AG09319 (cell line): ENCODE data around the gene SPRING1.
"Not testable (repeated sequence)": the region's sequence is repeated elsewhere in the genome, so short reads cannot be mapped to it uniquely, and the experiment has no call there.

Source experiments
- DNase-seq: peaks from one replicate; pipeline ENCODE4 v3.0.0-alpha.2; 2010; ENCODE audit warnings: low read depth; ENCODE audit errors: extremely low read depth
- CTCF ChIP-seq: IDR thresholded peaks from 2 replicates; pipeline ENCODE4 v1.5.1; 2011; ENCODE audit warnings: low read depth, mild to moderate bottlenecking, inconsistent platforms, low read length, moderate library complexity

The SPRING1 gene

GRCh38 chr12:116759783-116760621 lies 22.1 kb upstream of the SPRING1 start:
- no peak for TF ChIP-seq CTCF
- no peak for DNase-seq

GRCh38 chr12:116754783-116755182 lies 16.9 kb upstream of the SPRING1 start:
- not testable (repeated sequence) for DNase-seq

- not testable (repeated sequence) for DNase-seq
These were observed 16.2 kb upstream of the SPRING1 start for GRCh38 chr12:116754097-116754496.

- no peak for TF ChIP-seq CTCF
- no peak for DNase-seq
These were observed 12.4 kb upstream of the SPRING1 start for GRCh38 chr12:116750298-116750697.

- TF ChIP-seq CTCF: no peak
- DNase-seq: no peak
These were observed 12.0 kb upstream of the SPRING1 start for GRCh38 chr12:116749884-116750283.

- no peak for TF ChIP-seq CTCF
These were observed 7.7 kb upstream of the SPRING1 start for GRCh38 chr12:116745554-116745953.

GRCh38 chr12:116744766-116745165 lies 6.9 kb upstream of the SPRING1 start:
- no peak for DNase-seq
- TF ChIP-seq CTCF: no peak

More at GRCh38 chr12:116745554-116745953, 7.7 kb upstream of the SPRING1 start:
- no peak for DNase-seq

GRCh38 chr12:116742787-116743186 lies 4.9 kb upstream of the SPRING1 start:
- DNase-seq: not testable (repeated sequence)

GRCh38 chr12:116739381-116739887 lies 1.6 kb upstream of the SPRING1 start:
- no peak for DNase-seq
- no peak for TF ChIP-seq CTCF
